KOPT-K1 (cell line): Measurements from ENCODE around the gene TMEM119.

Experiments
- H3K27ac ChIP-seq: fragments of 200-600 bp; sonication (generic); 2 replicates; pipeline ENCODE4 v1.5.1; 2016; ENCODE audit warnings: antibody characterized with exemption, mild to moderate bottlenecking, low read depth, low read length; ENCODE audit not compliant: poor library complexity, severe bottlenecking
- H3K36me3 ChIP-seq: fragments of 200-600 bp; sonication (generic); 2 replicates; pipeline ENCODE4 v1.5.1; 2017; ENCODE audit warnings: antibody characterized with exemption, mild to moderate bottlenecking, low read length, moderate library complexity; ENCODE audit not compliant: insufficient read depth
- H3K9me3 ChIP-seq: fragments of 200-600 bp; sonication (generic); 2 replicates; pipeline ENCODE4 v1.5.1; 2017; ENCODE audit warnings: antibody characterized with exemption, low read length, mild to moderate bottlenecking; ENCODE audit not compliant: insufficient read depth, poor library complexity, severe bottlenecking

The TMEM119 gene

DNA sequence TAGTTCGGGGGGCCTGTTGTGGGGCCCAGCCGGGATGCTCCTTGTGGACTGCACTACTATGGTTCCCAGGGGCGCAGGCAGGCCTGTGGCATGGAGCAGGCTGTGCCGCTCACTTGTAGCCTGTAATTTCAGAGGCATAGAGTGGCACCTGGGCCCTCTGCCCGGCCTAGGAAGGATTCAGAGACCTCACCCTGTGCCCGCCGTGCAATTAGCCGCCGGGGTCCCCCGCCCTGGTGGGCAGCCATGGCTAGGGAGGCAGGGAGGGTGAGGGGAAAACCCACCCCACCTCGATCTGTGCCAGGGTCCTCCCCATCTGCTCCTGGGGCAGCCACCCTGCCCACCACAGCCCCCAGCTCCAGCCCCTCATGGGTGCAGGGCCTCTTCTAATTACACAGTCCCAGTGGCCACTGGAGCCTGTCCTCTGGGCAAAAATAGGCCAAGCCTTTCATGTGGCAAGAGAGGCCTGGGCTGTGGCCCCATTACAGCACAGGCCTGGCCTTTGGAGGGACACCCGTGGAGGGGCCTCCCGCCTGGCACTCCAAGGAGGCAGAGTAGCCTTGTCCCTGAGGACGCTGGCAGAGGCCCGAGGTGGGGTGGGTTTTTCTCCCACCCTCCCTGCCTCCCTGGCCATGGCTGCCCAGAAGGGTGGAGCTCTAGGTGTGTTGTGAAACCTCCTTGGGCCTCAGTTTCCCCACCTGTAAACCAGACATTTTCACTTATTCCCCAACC is 5.3 kb upstream of the TMEM119 start:
- Histone ChIP-seq H3K9me3 (no peaks in the 10 kb centered on the region), H3K27ac (no peak overlapping the region), H3K36me3 (no peaks in the 10 kb centered on the region)

DNA sequence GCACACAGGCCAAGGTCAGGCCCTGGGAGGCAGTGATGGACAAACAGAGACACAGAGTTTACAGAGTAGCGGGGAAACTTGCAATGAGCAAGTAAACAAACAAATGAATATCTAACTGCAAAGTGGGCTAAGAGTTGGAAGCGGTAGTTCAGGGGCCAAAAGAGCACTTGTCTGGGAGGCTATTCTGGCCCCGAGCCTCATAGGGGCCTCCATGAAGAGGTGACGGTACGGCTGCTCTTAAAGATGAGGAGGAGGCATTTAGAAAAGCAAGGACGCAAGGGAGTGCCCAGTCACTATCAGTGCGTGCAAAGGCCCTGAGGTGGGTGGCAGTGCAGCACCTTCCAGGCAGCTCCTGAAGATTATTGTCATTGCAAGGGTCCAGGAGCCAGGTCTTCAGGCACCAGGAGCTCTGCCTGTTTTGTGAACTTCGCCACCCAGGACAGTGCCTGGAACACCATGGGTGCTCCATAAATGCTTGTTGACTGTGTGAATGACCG is 4.4 kb upstream of the TMEM119 start:
- H3K36me3 ChIP-seq = no peaks in the 10 kb centered on the region
- H3K9me3 ChIP-seq = no peaks in the 10 kb centered on the region
- no peak overlapping the region for H3K27ac ChIP-seq

DNA sequence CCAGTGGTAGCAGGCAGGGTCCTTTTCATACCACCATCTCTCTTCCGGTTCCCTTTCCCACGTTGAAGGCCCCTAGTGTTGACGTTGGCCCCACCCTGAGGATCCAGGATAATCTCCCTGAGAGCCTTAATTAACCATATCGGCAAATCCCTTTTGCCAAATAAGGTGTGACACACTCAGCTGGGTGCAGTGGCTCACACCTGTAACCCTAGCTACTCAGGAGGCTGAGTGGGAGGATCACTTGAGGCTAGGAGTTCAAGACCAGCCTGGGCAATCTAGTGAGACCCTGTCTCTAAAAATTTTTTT is 2.8 kb upstream of the TMEM119 start:
- H3K9me3 ChIP-seq = no peaks in the 10 kb centered on the region
- no peaks in the 10 kb centered on the region for H3K36me3 ChIP-seq
- no peak overlapping the region for H3K27ac ChIP-seq

DNA sequence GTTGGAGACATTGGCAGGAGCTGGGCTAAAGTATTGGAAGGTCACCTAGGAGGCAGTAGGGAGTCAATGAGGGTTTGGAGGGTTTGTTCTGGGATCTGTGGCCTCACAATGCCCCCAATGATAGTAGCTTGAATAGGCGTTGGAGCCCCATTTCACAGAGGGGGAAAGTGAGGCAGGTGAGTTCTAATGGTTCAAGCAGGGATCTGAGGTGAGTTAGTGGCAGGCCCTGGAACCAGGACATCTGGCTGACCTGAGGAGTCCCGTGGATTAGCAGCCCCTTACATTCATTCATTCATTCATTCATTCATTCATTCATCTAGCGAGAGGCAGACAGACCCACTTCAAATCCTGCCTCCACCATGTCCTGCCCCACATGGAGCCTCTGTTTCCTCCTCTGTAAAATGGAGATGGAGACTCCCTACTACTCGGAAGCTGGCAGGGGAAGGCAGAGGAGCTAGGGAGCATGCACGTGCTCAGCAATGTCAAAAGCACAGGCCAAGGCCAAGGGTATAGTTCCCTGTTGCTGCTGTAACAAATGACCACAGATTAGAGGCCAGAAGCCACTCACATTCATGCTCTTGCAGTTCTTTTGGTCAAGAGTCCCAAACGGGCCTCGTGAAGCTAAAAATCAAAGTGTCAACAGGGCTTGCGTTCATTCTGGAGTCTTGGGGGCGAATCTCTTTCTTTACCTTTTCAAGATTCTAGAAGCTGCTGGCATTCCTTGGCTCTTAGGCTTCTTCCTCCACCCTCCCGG is 2.2 kb upstream of the TMEM119 start:
- H3K36me3 ChIP-seq = no peaks in the 10 kb centered on the region
- H3K9me3 ChIP-seq = no peaks in the 10 kb centered on the region
- no peak overlapping the region for H3K27ac ChIP-seq

DNA sequence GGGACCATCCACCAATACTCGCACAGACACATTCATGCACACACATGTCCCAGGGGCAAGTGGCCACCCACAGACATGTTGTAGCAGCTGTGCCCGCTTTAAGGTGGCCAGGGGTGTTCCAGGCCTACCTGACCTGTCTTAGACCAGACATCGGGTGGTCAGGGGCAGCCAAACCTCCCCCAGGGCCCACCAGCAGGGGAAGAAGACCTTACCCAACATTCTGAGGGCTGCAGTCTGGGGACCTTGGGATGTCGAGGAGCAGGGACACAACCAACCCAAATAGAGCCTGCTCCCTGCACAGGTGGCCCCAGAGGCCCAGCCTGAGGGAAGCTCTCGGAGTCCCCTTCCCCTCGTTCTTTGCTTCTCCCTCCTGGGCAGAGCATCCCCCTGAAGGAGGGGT is 1.7 kb upstream of the TMEM119 start:
- H3K36me3 ChIP-seq = no peaks in the 10 kb centered on the region
- no peaks in the 10 kb centered on the region for H3K9me3 ChIP-seq
- no peak overlapping the region for H3K27ac ChIP-seq

DNA sequence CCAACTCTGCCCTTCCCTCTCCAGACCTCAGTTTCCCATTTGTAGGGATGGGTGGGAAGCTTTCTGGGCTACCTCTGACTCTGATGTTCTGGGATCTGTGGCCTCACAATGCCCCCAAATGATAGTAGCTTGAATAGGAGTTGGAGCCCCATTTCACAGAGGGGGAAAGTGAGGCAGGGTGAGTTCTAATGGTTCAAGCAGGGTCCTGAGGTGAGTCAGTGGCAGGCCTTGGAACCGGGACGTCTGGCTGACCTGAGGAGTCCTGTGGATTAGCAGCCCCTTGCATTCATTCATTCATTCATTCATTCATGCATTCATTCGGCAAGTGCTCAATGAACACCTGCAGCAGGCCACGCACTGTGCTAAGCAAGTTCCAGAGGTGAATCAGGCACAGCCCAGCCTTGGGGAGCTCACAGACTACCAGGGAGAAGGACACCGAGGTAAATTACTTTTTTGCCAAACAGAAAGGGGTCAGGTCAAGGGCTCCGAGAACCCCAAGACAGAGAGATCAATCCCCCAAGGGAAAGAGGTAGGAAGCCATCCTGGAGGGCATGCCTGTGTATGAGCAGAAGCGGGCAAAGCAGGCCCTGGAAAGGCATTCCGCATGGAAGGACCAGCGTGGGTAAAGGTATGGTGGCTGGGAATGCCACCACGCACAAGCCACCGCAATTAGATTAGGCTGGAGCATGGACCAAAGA is 818 bp upstream of the TMEM119 start:
- no peak overlapping the region for H3K27ac ChIP-seq
- H3K36me3 ChIP-seq = no peaks in the 10 kb centered on the region
- no peaks in the 10 kb centered on the region for H3K9me3 ChIP-seq

DNA sequence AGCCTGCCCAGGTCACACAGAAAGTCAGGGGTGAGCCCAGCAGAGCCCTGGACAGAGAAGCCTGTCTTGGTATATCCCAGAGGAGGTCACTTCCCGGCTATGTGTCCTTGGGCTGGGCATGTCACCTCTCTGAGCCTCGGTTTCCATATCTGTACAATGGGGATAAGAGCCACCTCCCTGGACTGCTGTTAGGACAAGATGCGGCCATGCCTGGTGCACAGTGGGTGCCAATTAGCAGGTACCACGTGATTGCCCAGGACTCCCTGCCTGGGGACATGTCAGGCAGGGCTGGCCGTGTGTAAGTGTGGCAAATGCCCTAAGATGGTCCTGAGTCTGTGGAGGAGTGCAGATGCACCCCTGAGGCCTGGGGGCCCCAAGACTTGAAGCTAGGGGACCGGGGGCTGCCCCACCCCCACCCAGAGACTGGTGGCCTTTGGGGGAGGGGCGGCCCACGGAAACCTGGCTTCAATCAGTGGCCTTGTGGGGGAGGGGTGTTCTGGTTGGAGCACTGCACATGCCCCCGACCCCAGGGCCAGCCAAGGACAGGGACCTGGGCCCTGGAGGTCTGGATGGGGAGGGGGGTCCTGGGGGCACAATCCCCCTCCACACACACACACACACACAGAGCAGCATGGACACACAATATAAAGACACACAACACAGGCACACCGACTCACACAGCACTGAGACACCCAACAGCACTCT is 878 bp downstream of the TMEM119 start:
- H3K9me3 ChIP-seq = no peaks in the 10 kb centered on the region
- H3K36me3 ChIP-seq = no peaks in the 10 kb centered on the region
- H3K27ac ChIP-seq = no peak overlapping the region

DNA sequence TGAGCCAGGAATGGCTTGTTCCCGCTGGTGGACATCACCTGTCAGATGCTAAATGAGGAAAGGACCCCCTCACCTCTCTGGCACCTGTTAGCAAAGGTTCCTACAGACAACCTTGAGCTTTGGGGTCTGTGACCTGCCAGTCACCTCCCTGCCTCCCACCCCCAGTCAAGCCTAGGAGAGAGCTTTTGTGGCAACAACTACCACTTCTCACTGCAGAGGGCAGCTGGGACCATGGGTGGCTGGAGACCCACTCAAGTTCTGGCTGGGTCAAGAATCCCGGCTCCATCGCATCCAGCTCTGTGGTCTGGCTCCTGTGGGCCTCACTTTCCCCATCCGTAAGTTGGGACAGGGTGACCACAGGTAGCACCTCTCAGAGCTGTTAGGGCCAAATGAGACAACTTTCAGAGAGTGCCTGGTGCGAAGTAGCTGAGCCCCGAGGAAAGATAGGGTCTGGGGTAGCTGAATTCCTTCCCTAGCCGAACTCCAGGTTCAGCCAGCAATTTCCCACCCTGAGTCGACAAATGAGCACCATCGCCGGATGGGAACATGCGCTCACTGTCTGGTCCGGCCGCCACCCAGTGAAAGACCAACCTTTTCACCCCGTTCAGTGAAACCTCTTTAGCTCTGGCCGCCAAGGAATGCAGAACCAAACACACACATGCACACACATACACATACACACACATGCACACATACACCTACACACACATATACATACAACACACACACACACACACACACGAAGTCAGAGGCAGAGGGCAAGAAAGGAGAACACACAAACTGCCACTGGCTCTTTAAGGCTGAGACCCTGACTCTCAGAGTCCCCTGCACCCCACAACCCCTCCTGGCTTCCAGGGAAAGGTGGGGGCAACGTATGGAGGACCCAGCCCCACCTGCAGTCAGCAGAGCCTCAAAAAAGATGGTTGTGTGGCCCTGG is 1.9 kb downstream of the TMEM119 start:
- no peak overlapping the region for H3K27ac ChIP-seq

DNA sequence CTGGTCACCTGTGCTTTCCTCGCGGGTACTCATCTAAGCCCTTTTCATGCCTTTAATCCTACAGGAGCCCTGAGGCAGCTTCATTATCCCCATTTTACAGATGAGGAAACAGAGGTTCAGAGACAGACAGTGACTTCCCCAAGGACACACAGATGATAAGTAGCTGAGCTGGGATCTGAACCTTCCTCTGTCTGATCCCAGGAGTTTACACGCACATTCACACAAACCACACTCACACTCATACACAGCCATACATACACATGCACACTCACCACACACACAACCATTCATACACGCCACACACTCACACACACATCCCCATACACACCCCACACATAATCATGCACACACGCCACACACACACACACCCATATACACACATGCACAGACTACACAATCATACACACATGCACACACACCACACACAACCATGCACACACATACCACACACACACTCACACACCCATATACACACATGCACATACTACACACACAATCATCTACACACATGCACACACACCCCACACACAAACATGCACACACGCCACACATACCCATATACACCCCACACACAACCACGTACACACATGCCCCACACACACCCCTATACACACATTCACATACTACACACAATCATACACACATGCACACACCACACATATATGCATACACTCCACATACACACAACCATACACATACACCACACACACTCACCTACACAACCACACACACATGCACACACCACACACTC is 2.7 kb downstream of the TMEM119 start:
- no peaks in the 10 kb centered on the region for H3K36me3 ChIP-seq
- H3K9me3 ChIP-seq = no peaks in the 10 kb centered on the region
- no peak overlapping the region for H3K27ac ChIP-seq

More for the DNA sequence above, 1.9 kb downstream of the TMEM119 start:
- no peaks in the 10 kb centered on the region for H3K9me3 ChIP-seq
- H3K36me3 ChIP-seq = no peaks in the 10 kb centered on the region

DNA sequence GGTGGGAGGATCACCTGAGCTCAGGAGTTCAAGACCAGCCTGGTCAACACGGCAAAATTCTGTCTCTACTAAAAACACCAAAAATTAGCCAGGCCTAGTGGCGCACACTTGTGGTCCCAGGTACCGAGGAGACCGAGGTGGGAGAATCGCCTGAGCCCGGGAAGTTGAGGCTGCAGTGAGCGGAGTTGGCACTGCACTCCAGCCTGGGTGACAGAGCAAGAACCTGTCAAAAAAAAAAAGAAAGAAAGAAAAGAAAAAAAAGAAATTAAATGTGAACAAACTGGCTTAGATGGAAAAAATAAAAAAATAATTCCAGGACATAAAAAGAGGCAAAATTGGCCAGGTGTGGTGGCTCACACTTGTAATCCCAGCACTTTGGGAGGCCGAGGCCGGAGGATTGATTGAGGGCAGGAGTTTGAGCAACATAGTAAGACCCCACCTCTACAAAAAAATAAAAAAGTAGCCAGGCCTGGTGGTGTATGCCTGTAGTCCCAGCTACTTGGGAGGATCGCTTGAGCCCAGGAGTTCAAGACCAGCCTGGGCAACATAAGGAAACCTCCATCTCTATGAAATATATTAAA is 3.5 kb downstream of the TMEM119 start:
- Histone ChIP-seq H3K27ac (no peak overlapping the region), H3K9me3 (no peaks in the 10 kb centered on the region), H3K36me3 (no peaks in the 10 kb centered on the region)

DNA sequence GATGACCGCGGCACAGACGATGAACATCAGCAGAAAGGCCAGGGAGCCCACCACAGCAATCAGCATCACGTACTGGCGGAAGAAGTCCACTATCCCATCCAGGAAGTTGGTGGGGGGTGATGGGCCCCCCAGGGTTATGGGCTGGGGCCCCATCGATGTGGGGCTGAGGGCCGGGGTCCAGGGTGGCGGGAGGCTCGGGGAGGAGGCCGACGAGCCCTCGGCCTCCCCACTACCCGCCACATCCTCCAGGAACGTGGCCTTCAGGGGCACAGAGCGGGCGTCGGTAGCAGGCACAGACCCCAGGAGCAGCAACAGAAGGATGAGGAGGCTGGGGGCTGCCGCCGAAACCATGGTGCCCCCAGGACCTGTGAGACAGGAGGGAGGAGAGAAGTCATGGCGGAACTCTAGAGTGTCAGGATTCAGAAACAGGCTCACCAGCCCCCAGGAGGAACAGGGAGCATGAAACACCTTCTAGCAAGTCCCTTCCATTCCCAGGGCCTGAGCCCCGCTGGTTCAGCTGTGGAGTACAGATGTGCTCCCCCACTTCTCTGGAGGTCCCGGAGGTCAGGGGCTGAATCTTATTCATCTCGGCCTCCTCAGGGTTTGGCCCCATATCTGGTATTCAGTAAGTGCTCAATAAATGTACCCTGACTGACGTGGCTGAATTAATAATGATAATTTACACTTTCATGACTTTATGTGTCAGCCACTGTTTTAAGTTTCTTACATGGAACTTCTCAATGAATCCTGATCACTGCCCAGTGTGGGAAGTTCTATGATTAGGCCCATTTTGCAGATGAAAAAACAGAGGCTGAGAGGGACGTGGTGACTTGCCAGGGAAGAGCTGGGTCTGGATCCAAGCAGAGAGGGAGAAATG is 5.6 kb downstream of the TMEM119 start:
- H3K9me3 ChIP-seq = no peaks in the 10 kb centered on the region
- no peaks in the 10 kb centered on the region for H3K36me3 ChIP-seq
- no peak overlapping the region for H3K27ac ChIP-seq

DNA sequence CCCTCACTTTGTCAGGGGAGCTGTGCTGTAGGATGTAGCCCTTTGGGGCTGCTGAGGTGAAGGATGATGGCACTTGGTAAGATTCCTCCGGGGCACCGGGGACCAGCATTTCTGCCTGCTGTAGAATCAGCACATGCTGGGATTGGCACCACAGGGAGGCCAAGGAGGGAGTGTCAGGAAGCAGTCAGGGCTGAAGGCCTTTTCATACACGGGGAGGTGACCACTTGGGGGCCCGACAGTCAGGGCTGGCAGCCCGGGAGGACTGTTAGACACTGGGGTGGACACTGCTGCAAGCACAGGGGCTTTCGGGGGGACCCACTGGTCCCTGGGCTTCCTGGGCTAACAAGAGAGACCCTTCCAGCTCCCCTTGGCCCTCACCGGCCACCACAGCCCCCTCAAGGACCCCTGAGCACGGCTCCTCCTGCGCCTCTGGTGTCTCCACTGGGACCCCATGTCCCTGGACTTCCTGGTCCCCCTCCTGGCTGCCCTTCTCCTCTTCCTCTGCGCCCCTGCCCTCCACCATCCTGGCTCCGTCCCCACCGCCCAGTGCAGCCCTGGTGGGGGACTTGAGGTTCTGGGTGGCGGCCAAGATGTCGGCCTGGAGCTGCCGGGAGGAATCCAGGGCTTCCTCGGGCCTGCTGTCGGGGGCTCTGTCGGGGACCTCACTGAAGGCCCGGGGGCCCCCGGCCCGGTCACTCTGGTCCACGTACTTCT is 6.5 kb downstream of the TMEM119 start:
- H3K9me3 ChIP-seq = no peaks in the 10 kb centered on the region
- no peak overlapping the region for H3K27ac ChIP-seq
- H3K36me3 ChIP-seq = no peaks in the 10 kb centered on the region
